22Rv1 (cell line): ENCODE measurements around the gene MID2.

Source experiments
- H3K27ac ChIP-seq: fragments of 450-650 bp; 2 replicates; pipeline ENCODE4 v1.5.1; 2017
- CTCF ChIP-seq: fragments of 450-650 bp; IDR thresholded peaks from 2 replicates; pipeline ENCODE4 v1.5.1; 2017; ENCODE audit warnings: mild to moderate bottlenecking
- ZFX ChIP-seq: fragments of 450-650 bp; IDR thresholded peaks from 2 replicates; pipeline ENCODE4 v1.6.1; 2017; ENCODE audit warnings: antibody characterized with exemption, borderline replicate concordance

MID2 gene

GRCh38 chrX:107968623-107969022 lies 143.0 kb downstream of the MID2 start:
- H3K27ac ChIP-seq: no peak overlapping the region
- TF ChIP-seq CTCF (no peak), ZFX (no peak)

GRCh38 chrX:107970073-107970472 lies 144.4 kb downstream of the MID2 start:
- no peak overlapping the region for H3K27ac ChIP-seq
- TF ChIP-seq CTCF: no peak
- no peak for TF ChIP-seq ZFX

- TF ChIP-seq ZFX (no peak), CTCF (no peak)
- no peak overlapping the region for H3K27ac ChIP-seq
Measured at GRCh38 chrX:107971636-107972035, 146.0 kb downstream of the MID2 start.
